ENCODE results near the gene GNAS-AS1. TPM values are rescaled to one million over a fixed set of nuclear protein-coding genes. Genes with fewer than 3 reads are reported as not detected.

GNAS-AS1 gene
- total RNA-seq, 1 donor = 0.43 TPM

- TF ChIP-seq CTCF (IDR thresholded peaks at IDR 0.05; ENCODE audit: insufficient read depth, low read depth, low read length) = no peak
- no peak overlapping the region for H3K4me3 ChIP-seq (ENCODE audit: low read depth, low read length)
- no peak for DNase-seq (ENCODE audit: low read depth)
Measured at GRCh38 chr20:58843128-58843556, 7.6 kb downstream of the GNAS-AS1 start.

GRCh38 chr20:58842276-58842675, 8.4 kb downstream of the GNAS-AS1 start:
- no peak for DNase-seq (ENCODE audit: low read depth)
- H3K4me3 ChIP-seq (ENCODE audit: low read depth, low read length) = no peak overlapping the region
- no peak for TF ChIP-seq CTCF (IDR thresholded peaks at IDR 0.05; ENCODE audit: insufficient read depth, low read depth, low read length)

DNA sequence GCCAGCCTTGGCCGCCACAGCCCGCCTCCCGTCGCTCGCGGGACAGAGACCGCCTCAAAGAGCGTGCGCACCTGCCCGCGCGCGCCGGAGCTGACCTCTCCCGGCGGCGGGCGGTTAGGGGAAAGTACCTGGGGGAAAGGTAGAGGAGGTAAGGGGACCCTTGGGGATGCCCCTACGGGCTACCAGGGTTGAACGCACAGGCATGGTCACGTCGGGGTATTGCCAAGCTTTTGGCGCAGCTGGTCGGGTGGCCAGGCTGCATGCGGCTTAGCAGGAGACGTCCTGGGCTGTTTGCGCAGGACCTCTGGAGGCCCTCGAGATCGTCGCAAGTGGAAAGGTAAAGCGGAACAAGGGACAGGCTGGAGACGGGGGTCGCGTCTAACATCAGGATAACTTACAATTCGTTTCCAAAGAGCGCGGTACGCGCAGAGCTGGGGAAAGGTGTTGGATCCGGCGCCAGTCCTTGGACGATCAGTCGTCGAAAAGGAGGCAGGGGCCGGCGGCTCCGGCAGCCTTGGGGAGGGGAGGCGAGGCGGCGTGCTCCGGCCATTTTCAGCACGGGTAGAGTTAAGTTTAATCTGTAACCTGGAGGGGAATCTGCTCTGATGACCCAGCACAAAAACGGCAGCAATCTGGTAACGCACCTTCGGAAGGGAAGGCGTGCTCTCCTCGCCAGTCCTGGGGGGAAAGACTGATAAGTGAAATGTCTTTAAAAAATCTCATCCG, 9.0 kb downstream of the GNAS-AS1 start:
- H3K4me3 ChIP-seq (ENCODE audit: low read depth, low read length) = no peak overlapping the region
- no peak for DNase-seq (ENCODE audit: low read depth)
- TF ChIP-seq CTCF (IDR thresholded peaks at IDR 0.05; ENCODE audit: insufficient read depth, low read depth, low read length) = no peak

DNA sequence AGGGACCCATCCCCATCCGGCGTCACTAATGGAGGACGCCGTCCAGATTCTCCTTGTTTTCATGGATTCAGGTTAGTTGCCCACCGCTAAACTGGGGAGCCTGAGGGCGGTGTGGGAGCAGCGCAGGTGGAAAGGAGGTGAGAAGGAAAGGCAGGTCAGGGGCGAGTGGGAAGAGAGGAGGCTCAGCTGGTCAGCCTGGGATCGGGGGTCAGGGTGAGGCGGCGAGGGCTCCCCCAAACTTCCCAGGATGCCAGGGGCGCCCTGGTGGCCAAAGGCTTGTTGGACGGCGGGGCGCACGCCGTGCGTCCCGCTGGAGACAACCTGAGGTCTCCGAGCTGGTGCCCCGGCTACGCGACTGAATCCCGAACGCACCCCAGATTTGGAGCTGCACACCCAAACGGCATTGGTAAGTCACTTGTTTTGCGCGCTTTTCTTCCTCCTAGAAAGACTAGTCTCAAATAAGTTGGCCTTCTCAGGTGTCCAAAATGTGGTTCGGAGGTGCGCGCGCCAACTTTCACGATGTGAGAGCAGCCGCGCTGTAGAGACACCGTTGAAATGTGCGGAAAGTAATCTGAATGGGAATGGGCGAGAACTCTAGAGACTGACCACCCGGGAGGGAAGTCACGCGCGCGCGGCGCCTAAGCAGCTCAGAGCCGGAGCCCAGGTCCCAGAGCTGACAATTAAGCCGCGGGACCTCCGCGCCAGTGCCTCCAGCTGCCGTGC, 9.7 kb downstream of the GNAS-AS1 start:
- H3K4me3 ChIP-seq (ENCODE audit: low read depth, low read length) = no peak overlapping the region
- no peak for TF ChIP-seq CTCF (IDR thresholded peaks at IDR 0.05; ENCODE audit: insufficient read depth, low read depth, low read length)
- no peak for DNase-seq (ENCODE audit: low read depth)

DNA sequence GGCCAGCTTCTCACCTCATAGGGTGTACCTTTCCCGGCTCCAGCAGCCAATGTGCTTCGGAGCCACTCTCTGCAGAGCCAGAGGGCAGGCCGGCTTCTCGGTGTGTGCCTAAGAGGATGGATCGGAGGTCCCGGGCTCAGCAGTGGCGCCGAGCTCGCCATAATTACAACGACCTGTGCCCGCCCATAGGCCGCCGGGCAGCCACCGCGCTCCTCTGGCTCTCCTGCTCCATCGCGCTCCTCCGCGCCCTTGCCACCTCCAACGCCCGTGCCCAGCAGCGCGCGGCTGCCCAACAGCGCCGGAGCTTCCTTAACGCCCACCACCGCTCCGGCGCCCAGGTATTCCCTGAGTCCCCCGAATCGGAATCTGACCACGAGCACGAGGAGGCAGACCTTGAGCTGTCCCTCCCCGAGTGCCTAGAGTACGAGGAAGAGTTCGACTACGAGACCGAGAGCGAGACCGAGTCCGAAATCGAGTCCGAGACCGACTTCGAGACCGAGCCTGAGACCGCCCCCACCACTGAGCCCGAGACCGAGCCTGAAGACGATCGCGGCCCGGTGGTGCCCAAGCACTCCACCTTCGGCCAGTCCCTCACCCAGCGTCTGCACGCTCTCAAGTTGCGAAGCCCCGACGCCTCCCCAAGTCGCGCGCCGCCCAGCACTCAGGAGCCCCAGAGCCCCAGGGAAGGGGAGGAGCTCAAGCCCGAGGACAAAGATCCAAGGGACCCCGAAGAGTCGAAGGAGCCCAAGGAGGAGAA, 10.5 kb downstream of the GNAS-AS1 start:
- H3K4me3 ChIP-seq (ENCODE audit: low read depth, low read length) = no peak overlapping the region
- DNase-seq (ENCODE audit: low read depth) = no peak

GRCh38 chr20:58839474-58839874, 11.2 kb downstream of the GNAS-AS1 start:
- TF ChIP-seq CTCF (IDR thresholded peaks at IDR 0.05; ENCODE audit: insufficient read depth, low read depth, low read length) = peak; percentile 44
- peak; percentile 23 for DNase-seq (ENCODE audit: low read depth)
- no peak overlapping the region for H3K4me3 ChIP-seq (ENCODE audit: low read depth, low read length)

More for the DNA sequence above, 10.5 kb downstream of the GNAS-AS1 start:
- TF ChIP-seq CTCF (IDR thresholded peaks at IDR 0.05; ENCODE audit: insufficient read depth, low read depth, low read length) = no peak
